ENCODE measurements around the gene SCG3.

The SCG3 gene

GRCh38 chr15:51667478-51667877 lies 13.8 kb upstream of the SCG3 start:
- no peaks in the 10 kb centered on the region for H3K9me3 Mint-ChIP-seq
- H3K27ac Mint-ChIP-seq: no peak overlapping the region
- H3K4me3 Mint-ChIP-seq: no peak overlapping the region
- H3K27me3 Mint-ChIP-seq: peaks cover 32 to 47% of the 10 kb centered on the region in 2 donors
- peaks cover 2% of the 10 kb centered on the region for H3K36me3 Mint-ChIP-seq (ENCODE audit: insufficient read depth)
- DNase-seq: no peak
- ATAC-seq (replicated peaks): no peak
- H3K4me1 Mint-ChIP-seq (ENCODE audit: low read depth in 2 of 2): no peaks in the 10 kb centered on the region

GRCh38 chr15:51668446-51668845 lies 12.9 kb upstream of the SCG3 start:
- peaks cover 3% of the 10 kb centered on the region for H3K36me3 Mint-ChIP-seq (ENCODE audit: insufficient read depth)
- no peak overlapping the region for H3K4me3 Mint-ChIP-seq
- no peak for DNase-seq
- H3K27me3 Mint-ChIP-seq: peaks cover 32 to 49% of the 10 kb centered on the region in 2 donors
- H3K27ac Mint-ChIP-seq: no peak overlapping the region
- no peak for ATAC-seq (replicated peaks)
- H3K4me1 Mint-ChIP-seq (ENCODE audit: low read depth in 2 of 2): no peaks in the 10 kb centered on the region
- no peaks in the 10 kb centered on the region for H3K9me3 Mint-ChIP-seq

GRCh38 chr15:51669381-51669780 lies 11.9 kb upstream of the SCG3 start:
- H3K27me3 Mint-ChIP-seq: peaks cover 32 to 49% of the 10 kb centered on the region in 2 donors
- H3K4me3 Mint-ChIP-seq: no peak overlapping the region
- peaks cover 3% of the 10 kb centered on the region for H3K36me3 Mint-ChIP-seq (ENCODE audit: insufficient read depth)
- ATAC-seq (replicated peaks): no peak
- no peak overlapping the region for H3K27ac Mint-ChIP-seq
- no peaks in the 10 kb centered on the region for H3K4me1 Mint-ChIP-seq (ENCODE audit: low read depth in 2 of 2)
- H3K9me3 Mint-ChIP-seq: no peaks in the 10 kb centered on the region
- DNase-seq: no peak

GRCh38 chr15:51672155-51672687 lies 9.1 kb upstream of the SCG3 start:
- Mint-ChIP-seq H3K27me3 (peaks cover 28 to 46% of the 10 kb centered on the region in 2 donors), H3K4me1 (ENCODE audit: low read depth in 2 of 2) (no peaks in the 10 kb centered on the region), H3K36me3 (ENCODE audit: insufficient read depth) (peaks cover 3% of the 10 kb centered on the region), H3K4me3 (no peak overlapping the region), H3K9me3 (no peaks in the 10 kb centered on the region), H3K27ac (no peak overlapping the region)
- no peak for ATAC-seq (replicated peaks)
- no peak for DNase-seq

GRCh38 chr15:51672913-51673857 lies 8.1 kb upstream of the SCG3 start:
- peaks cover 27 to 40% of the 10 kb centered on the region in 2 donors for H3K27me3 Mint-ChIP-seq
- ATAC-seq (replicated peaks): no peak
- H3K4me3 Mint-ChIP-seq: no peak overlapping the region
- DNase-seq: no peak
- no peaks in the 10 kb centered on the region for H3K9me3 Mint-ChIP-seq
- H3K36me3 Mint-ChIP-seq (ENCODE audit: insufficient read depth): peaks cover 3% of the 10 kb centered on the region
- H3K4me1 Mint-ChIP-seq (ENCODE audit: low read depth in 2 of 2): no peaks in the 10 kb centered on the region
- no peak overlapping the region for H3K27ac Mint-ChIP-seq

GRCh38 chr15:51675234-51675633 lies 6.1 kb upstream of the SCG3 start:
- Mint-ChIP-seq H3K27ac (no peak overlapping the region), H3K9me3 (no peaks in the 10 kb centered on the region), H3K36me3 (ENCODE audit: insufficient read depth) (peaks cover 3% of the 10 kb centered on the region), H3K4me1 (ENCODE audit: low read depth in 2 of 2) (no peaks in the 10 kb centered on the region), H3K27me3 (peaks cover 36 to 38% of the 10 kb centered on the region in 2 donors), H3K4me3 (no peak overlapping the region)
- ATAC-seq (replicated peaks) (no peak), DNase-seq (no peak)

GRCh38 chr15:51677021-51677420 lies 4.3 kb upstream of the SCG3 start:
- ATAC-seq (replicated peaks) (no peak), DNase-seq (no peak)
- Mint-ChIP-seq H3K27ac (no peak overlapping the region), H3K4me1 (ENCODE audit: low read depth in 2 of 2) (peaks cover 0 to 4% of the 10 kb centered on the region in 2 donors), H3K4me3 (no peak overlapping the region), H3K36me3 (ENCODE audit: insufficient read depth) (peaks cover 3% of the 10 kb centered on the region), H3K27me3 (peaks cover 42 to 43% of the 10 kb centered on the region in 2 donors), H3K9me3 (no peaks in the 10 kb centered on the region)

- ATAC-seq (replicated peaks) (no peak), DNase-seq (no peak)
- Mint-ChIP-seq H3K4me1 (ENCODE audit: low read depth in 2 of 2) (peaks cover 0 to 4% of the 10 kb centered on the region in 2 donors), H3K27me3 (peaks cover 39 to 40% of the 10 kb centered on the region in 2 donors), H3K9me3 (no peaks in the 10 kb centered on the region), H3K27ac (no peak overlapping the region), H3K4me3 (no peak overlapping the region), H3K36me3 (ENCODE audit: insufficient read depth) (peaks cover 1% of the 10 kb centered on the region)
These were observed 3.9 kb upstream of the SCG3 start for GRCh38 chr15:51677452-51677851.

GRCh38 chr15:51678096-51678495 lies 3.2 kb upstream of the SCG3 start:
- Mint-ChIP-seq H3K4me1 (ENCODE audit: low read depth in 2 of 2) (peaks cover 0 to 4% of the 10 kb centered on the region in 2 donors), H3K27ac (no peak overlapping the region), H3K4me3 (no peak overlapping the region), H3K9me3 (no peaks in the 10 kb centered on the region), H3K27me3 (peaks cover 37 to 45% of the 10 kb centered on the region in 2 donors), H3K36me3 (ENCODE audit: insufficient read depth) (no peaks in the 10 kb centered on the region)
- no peak for ATAC-seq (replicated peaks)
- no peak for DNase-seq

- H3K36me3 Mint-ChIP-seq (ENCODE audit: insufficient read depth): no peaks in the 10 kb centered on the region
- no peak for DNase-seq
- peaks cover 0 to 4% of the 10 kb centered on the region in 2 donors for H3K4me1 Mint-ChIP-seq (ENCODE audit: low read depth in 2 of 2)
- peaks cover 57 to 59% of the 10 kb centered on the region in 2 donors for H3K27me3 Mint-ChIP-seq
- H3K9me3 Mint-ChIP-seq: no peaks in the 10 kb centered on the region
- no peak overlapping the region for H3K27ac Mint-ChIP-seq
- H3K4me3 Mint-ChIP-seq: no peak overlapping the region
- no peak for ATAC-seq (replicated peaks)
These were observed 982 bp upstream of the SCG3 start for GRCh38 chr15:51680321-51680720.

GRCh38 chr15:51687565-51687964 lies 6.3 kb downstream of the SCG3 start:
- no peaks in the 10 kb centered on the region for H3K9me3 Mint-ChIP-seq
- no peaks in the 10 kb centered on the region for H3K36me3 Mint-ChIP-seq (ENCODE audit: insufficient read depth)
- H3K27me3 Mint-ChIP-seq: peaks cover 50 to 53% of the 10 kb centered on the region in 2 donors
- peaks cover 0 to 8% of the 10 kb centered on the region in 2 donors for H3K4me1 Mint-ChIP-seq (ENCODE audit: low read depth in 2 of 2)
- no peak overlapping the region for H3K27ac Mint-ChIP-seq
- no peak overlapping the region for H3K4me3 Mint-ChIP-seq
- DNase-seq (no peak), ATAC-seq (replicated peaks) (no peak)

GRCh38 chr15:51688863-51689262 lies 7.6 kb downstream of the SCG3 start:
- Mint-ChIP-seq H3K4me1 (ENCODE audit: low read depth in 2 of 2) (peaks cover 0 to 8% of the 10 kb centered on the region in 2 donors), H3K27ac (no peak overlapping the region), H3K4me3 (no peak overlapping the region), H3K36me3 (ENCODE audit: insufficient read depth) (no peaks in the 10 kb centered on the region), H3K27me3 (peaks cover 50 to 51% of the 10 kb centered on the region in 2 donors), H3K9me3 (no peaks in the 10 kb centered on the region)
- no peak for ATAC-seq (replicated peaks)
- DNase-seq: no peak

- Mint-ChIP-seq H3K27me3 (peaks cover 34 to 36% of the 10 kb centered on the region in 2 donors), H3K36me3 (ENCODE audit: insufficient read depth) (no peaks in the 10 kb centered on the region), H3K9me3 (no peaks in the 10 kb centered on the region), H3K27ac (no peak overlapping the region), H3K4me1 (ENCODE audit: low read depth in 2 of 2) (peaks cover 0 to 8% of the 10 kb centered on the region in 2 donors), H3K4me3 (no peak overlapping the region)
- ATAC-seq (replicated peaks): no peak
- DNase-seq: no peak
These were observed 10.9 kb downstream of the SCG3 start for GRCh38 chr15:51692154-51692553.

GRCh38 chr15:51696566-51696965 lies 15.3 kb downstream of the SCG3 start:
- ATAC-seq (replicated peaks): no peak
- Mint-ChIP-seq H3K27me3 (peaks cover 41 to 42% of the 10 kb centered on the region in 2 donors), H3K4me1 (ENCODE audit: low read depth in 2 of 2) (peaks cover 0 to 8% of the 10 kb centered on the region in 2 donors), H3K4me3 (no peak overlapping the region), H3K27ac (no peak overlapping the region), H3K36me3 (ENCODE audit: insufficient read depth) (no peaks in the 10 kb centered on the region), H3K9me3 (no peaks in the 10 kb centered on the region)
- DNase-seq: no peak
